ENCODE measurements around the gene UMODL1. TPM values are rescaled to one million over a fixed set of nuclear protein-coding genes. Genes with fewer than 3 reads are reported as not detected.

The UMODL1 gene
- total RNA-seq, 2 experiments from 2014 or later: 0.26 to 0.30 TPM

GRCh38 chr21:42188663-42189062 is 117.5 kb downstream of the UMODL1 start:
- H3K27ac Mint-ChIP-seq: peak overlapping the region; percentile 97
- POLR2A ChIA-PET: interaction anchor here (0.5 to 9.0 kb wide), 20 partner anchors 10 to 704 kb away, joined by 3 to 92 read pairs (median 4); partner anchors contain the start of genes ABCG1 and NDUFV3
- ATAC-seq (ENCODE audit: low read depth) (no peak), DNase-seq (no peak)
- H3K4me1 Mint-ChIP-seq: peaks cover 73% of the 10 kb centered on the region
- H3K27me3 Mint-ChIP-seq: peaks cover 6% of the 10 kb centered on the region
- peaks cover 11% of the 10 kb centered on the region for H3K9me3 Mint-ChIP-seq
- peaks cover 17% of the 10 kb centered on the region for H3K36me3 Mint-ChIP-seq
- H3K4me3 Mint-ChIP-seq: peak overlapping the region; percentile 61

- POLR2A ChIA-PET: interaction anchor here (0.5 to 9.0 kb wide), 8 partner anchors 9 to 90 kb away, joined by 3 to 92 read pairs (median 6); partner anchors contain the start of gene ABCG1
- no peak for DNase-seq
- ATAC-seq (ENCODE audit: low read depth): no peak
- H3K27ac Mint-ChIP-seq: no peak overlapping the region
- H3K27me3 Mint-ChIP-seq: peaks cover 6% of the 10 kb centered on the region
- peaks cover 17% of the 10 kb centered on the region for H3K36me3 Mint-ChIP-seq
- H3K9me3 Mint-ChIP-seq: peaks cover 11% of the 10 kb centered on the region
- H3K4me1 Mint-ChIP-seq: peaks cover 78% of the 10 kb centered on the region
- peak overlapping the region; percentile 54 for H3K4me3 Mint-ChIP-seq
These were observed 118.3 kb downstream of the UMODL1 start for GRCh38 chr21:42189431-42189830.

- Mint-ChIP-seq H3K27ac (peak overlapping the region; percentile 34), H3K4me1 (peaks cover 81% of the 10 kb centered on the region), H3K4me3 (peak overlapping the region; percentile 54), H3K36me3 (peaks cover 17% of the 10 kb centered on the region), H3K27me3 (peaks cover 6% of the 10 kb centered on the region), H3K9me3 (peaks cover 11% of the 10 kb centered on the region)
- ATAC-seq (ENCODE audit: low read depth) (peak; percentile 39), DNase-seq (peak; percentile 56)
- POLR2A ChIA-PET: interaction anchor here (0.5 to 9.0 kb wide), 7 partner anchors 9 to 90 kb away, joined by 3 to 92 read pairs (median 6); partner anchors contain the start of gene ABCG1
These were observed 118.9 kb downstream of the UMODL1 start for GRCh38 chr21:42189860-42190485.

- H3K27ac Mint-ChIP-seq: peak overlapping the region; percentile 34
- ATAC-seq (ENCODE audit: low read depth): no peak
These were observed 119.4 kb downstream of the UMODL1 start for GRCh38 chr21:42190486-42190863.

GRCh38 chr21:42191064-42191463 is 119.9 kb downstream of the UMODL1 start:
- DNase-seq: no peak
- peaks cover 7% of the 10 kb centered on the region for H3K9me3 Mint-ChIP-seq
- H3K27ac Mint-ChIP-seq: no peak overlapping the region
- no peak overlapping the region for H3K4me3 Mint-ChIP-seq
- peaks cover 82% of the 10 kb centered on the region for H3K4me1 Mint-ChIP-seq
- POLR2A ChIA-PET: interaction anchor here (1.1 to 9.0 kb wide), 3 partner anchors 28 to 47 kb away, joined by 3 to 92 read pairs (median 26); partner anchors contain the start of gene ABCG1
- H3K27me3 Mint-ChIP-seq: peaks cover 9% of the 10 kb centered on the region
- peaks cover 12% of the 10 kb centered on the region for H3K36me3 Mint-ChIP-seq
- no peak for ATAC-seq (ENCODE audit: low read depth)

More at GRCh38 chr21:42190486-42190863, 119.4 kb downstream of the UMODL1 start:
- POLR2A ChIA-PET: interaction anchor here (1.0 to 9.0 kb wide), 6 partner anchors 8 to 48 kb away, joined by 3 to 92 read pairs (median 4); partner anchors contain the start of gene ABCG1
- Mint-ChIP-seq H3K4me1 (peaks cover 84% of the 10 kb centered on the region), H3K4me3 (peak overlapping the region; percentile 54), H3K27me3 (peaks cover 6% of the 10 kb centered on the region), H3K36me3 (peaks cover 17% of the 10 kb centered on the region), H3K9me3 (peaks cover 11% of the 10 kb centered on the region)
- DNase-seq: no peak

GRCh38 chr21:42191696-42192595 is 120.8 kb downstream of the UMODL1 start:
- no peak for ATAC-seq (ENCODE audit: low read depth)
- H3K4me3 Mint-ChIP-seq: peak overlapping the region; percentile 40

More at GRCh38 chr21:42191696-42192595, 120.8 kb downstream of the UMODL1 start:
- Mint-ChIP-seq H3K36me3 (peaks cover 3% of the 10 kb centered on the region), H3K27me3 (peaks cover 9% of the 10 kb centered on the region), H3K27ac (no peak overlapping the region), H3K4me1 (peaks cover 74% of the 10 kb centered on the region), H3K9me3 (peaks cover 2% of the 10 kb centered on the region)
- POLR2A ChIA-PET: interaction anchor here (1.0 to 9.0 kb wide), 7 partner anchors 9 to 212 kb away, joined by 3 to 92 read pairs (median 6); partner anchors contain the start of genes ABCG1 and UBASH3A
- no peak for DNase-seq

Other genes with a start within 250 kb of the UMODL1 start
- gene PRDM15, start 192.0 kb upstream of the UMODL1 start, total RNA-seq: 10 to 100 TPM; 14.2 to 14.8 TPM
- 10 to 100 TPM in 1 of 2 experiments, 1 to 10 TPM in 1; 9.4 to 11.9 TPM for gene C2CD2, start 117.3 kb upstream of the UMODL1 start, total RNA-seq
- 10 to 100 TPM; 20.3 to 27.2 TPM for gene ZBTB21, start 61.0 kb upstream of the UMODL1 start, total RNA-seq
- 10 to 100 TPM; 12.2 to 13.2 TPM for gene ABCG1, start 147.8 kb downstream of the UMODL1 start, total RNA-seq
- not detected for gene TFF3, start 244.1 kb downstream of the UMODL1 start, total RNA-seq

Data from activated naive CD8-positive, alpha-beta T cell treated with anti-CD3 and anti-CD28 coated beads, Interleukin-2, amount 10 ng/mL, durations not matched to agents 7 days and 5 days (primary cell).